ENCODE measurements around the gene COL4A5.
"Not testable (repeated sequence)": the region's sequence is repeated elsewhere in the genome, so short reads cannot be mapped to it uniquely, and the experiment has no call there.

The COL4A5 gene

GRCh38 chrX:108439426-108439942 lies at the start of gene COL4A5:
TSS of gene COL4A5 (plus strand) at chrX:108439838. CDS start at chrX:108440126, 288 bp downstream.
- peak within 1 kb of the TSS; percentile 42 for H3K4me3 ChIP-seq (ENCODE audit: low read depth, low read length)

DNA sequence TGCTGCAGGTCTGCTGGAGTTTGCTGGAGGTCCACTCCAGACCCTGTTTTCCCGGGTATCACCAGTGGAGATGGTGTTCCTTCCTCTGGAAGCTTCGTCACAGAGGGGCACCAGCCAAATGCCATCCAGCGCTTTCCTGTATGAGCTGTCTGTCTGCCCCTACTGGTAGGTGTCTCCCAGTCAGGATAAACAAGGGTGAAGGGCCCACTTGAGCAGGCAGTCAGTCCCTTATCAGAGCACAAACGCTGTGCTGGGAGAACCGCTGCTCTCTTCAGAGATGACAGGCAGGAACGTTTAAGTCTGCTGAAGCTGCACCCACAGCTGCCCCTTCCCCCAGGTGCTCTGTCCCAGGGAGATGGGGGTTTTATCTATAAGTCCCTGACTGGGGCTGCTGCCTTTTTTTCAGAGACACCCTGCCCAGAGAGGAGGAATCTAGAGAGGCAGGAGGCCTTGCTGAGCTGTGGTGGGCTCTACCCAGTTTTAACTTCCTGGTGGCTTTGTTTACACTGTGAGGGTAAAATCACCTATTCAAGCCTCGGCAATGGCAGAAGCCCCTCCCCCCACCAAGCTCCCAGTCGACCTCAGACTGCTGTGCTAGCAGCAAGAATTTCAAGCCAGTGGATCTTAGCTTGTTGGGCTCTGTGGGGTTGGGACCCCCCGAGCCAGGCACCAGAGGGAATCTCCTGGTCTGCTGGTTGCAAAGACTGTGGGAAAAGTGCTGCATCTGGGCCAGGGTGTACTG lies 48.5 kb upstream of the COL4A5 start:
- not testable (repeated sequence) for H3K4me3 ChIP-seq (ENCODE audit: low read depth, low read length)

- no peak overlapping the region for H3K4me3 ChIP-seq (ENCODE audit: low read depth, low read length)
Observed at GRCh38 chrX:108396188-108396891, 43.3 kb upstream of the COL4A5 start.

- no peak overlapping the region for H3K4me3 ChIP-seq (ENCODE audit: low read depth, low read length)
Observed at GRCh38 chrX:108396986-108397385, 42.7 kb upstream of the COL4A5 start.

DNA sequence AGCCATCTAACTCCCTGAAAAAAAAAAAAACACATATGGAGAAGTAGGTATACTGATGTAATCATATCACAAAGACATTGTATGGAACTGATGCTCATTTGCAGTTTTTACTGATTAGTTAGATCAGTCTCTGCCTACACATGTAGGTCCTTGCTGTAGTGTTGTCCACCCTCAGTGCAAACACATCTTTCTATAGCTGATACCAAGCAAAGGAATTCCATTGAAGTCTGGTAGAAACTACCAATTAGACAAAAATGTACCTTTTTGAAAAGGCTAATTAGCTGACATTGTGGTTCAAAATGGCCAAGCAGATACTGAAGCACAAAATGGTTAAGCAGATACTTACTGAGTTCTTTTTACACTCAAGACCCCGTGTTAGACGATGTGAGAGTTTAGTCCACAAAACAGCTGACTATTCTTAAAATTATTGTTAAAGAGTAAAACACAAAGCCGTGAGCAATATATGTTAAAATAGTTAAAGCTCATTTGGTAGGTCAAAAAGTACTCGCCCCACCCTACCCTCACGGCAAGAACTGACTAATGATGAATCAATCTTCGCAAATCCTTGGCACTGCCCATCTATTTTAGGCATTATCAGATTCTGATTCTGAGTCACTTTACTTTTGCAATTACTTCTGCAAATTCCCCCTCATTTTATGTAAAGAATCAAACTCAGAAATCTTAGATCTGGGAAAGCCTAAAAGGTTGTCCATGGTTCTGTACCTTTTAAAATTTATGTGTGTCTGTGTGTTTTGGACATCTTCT lies 41.8 kb upstream of the COL4A5 start:
- H3K4me3 ChIP-seq (ENCODE audit: low read depth, low read length), result no peak overlapping the region

DNA sequence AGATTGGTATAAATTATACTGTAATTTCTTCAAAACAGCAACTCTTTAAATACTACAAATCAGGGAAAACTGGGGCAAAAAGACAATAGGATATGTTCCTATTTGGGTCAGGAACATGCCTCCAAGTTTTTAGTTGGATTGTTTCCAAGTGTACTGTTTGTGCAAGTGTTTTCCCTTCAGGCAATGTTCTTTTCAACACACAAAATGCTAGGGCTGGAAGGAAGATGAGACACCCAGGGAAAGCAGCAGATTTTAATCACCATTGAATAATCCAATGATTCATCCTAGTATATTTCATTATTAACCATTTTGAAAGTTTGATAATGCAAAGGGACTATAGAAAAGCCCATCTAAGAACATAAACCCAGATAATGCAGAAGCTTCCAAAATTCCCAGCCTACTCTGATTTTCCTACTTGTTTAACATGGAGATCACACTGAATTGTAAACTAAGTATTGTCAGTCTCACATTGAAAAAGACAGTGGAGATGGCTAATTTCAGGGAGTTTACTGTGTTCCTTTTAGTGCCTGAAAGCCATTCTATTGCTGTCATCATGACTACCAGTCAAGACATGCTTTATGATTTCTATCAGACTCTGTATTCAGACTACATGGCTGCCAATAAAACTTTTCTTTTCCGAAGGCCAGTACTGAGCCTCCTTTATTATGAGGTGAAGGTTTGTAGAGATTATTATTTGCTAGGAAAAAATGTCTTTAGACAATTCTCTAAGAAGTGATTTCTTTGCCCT lies 40.0 kb upstream of the COL4A5 start:
- H3K4me3 ChIP-seq (ENCODE audit: low read depth, low read length), result no peak overlapping the region

- no peak overlapping the region for H3K4me3 ChIP-seq (ENCODE audit: low read depth, low read length)
Observed at GRCh38 chrX:108412783-108413182, 26.9 kb upstream of the COL4A5 start.

DNA sequence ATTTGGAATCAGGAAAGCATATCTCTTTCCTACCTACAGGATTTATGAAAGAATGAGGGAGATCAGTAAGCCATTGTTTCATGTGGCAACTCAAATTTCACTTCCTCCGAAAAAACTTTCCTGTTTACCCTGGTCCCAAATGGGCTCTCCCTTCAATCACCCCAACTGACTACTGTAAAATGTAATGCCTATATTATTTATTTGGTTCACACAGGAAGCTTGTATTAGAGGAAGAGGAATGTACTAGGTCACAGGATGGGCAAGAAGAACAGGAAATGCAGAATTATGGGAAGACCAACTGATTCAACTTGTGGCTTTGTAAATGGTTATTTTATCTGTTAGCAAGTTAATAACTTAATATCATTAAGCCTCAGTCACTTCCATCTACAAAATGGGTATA lies 24.5 kb upstream of the COL4A5 start:
- no peak overlapping the region for H3K4me3 ChIP-seq (ENCODE audit: low read depth, low read length)

GRCh38 chrX:108415891-108416290 lies 23.7 kb upstream of the COL4A5 start:
- H3K4me3 ChIP-seq (ENCODE audit: low read depth, low read length), result no peak overlapping the region

DNA sequence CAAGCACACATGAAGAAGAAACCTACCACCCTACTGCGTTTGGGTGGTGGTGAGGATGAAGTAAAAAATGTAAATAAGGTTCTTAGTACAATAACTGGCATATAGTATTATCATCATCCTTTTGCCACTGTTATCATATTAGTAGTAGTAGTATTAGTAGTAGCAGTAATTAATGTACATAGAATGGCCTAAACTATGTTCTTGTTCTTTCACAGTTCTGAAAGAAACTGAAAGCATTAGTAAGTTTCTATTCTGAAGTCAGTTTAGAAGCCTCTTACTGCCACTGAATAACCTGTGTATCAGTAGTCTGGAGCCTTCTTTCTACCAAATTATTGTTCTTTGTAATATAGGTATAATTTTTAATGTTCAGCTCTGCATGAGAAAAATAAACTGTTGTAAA lies 22.4 kb upstream of the COL4A5 start:
- H3K4me3 ChIP-seq (ENCODE audit: low read depth, low read length), result no peak overlapping the region

DNA sequence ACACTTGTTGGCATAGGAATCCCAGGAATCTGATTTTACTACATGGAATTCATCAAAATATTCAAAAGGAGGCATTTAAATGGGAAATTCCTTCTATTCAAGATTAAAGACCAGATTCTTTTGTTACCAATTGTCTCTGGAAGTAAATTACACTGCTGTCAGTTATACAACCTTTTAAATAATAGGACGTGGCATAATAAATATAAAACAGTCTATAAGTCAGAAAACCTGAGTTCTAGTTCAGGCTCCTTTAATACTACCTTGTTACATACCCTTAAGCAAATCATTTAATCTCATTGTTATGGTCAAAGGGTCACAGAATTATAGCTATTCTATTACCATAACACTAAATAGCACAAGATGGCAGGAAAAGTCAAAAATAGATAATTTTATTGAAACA lies 20.2 kb upstream of the COL4A5 start:
- no peak overlapping the region for H3K4me3 ChIP-seq (ENCODE audit: low read depth, low read length)

GRCh38 chrX:108420481-108420880 lies 19.2 kb upstream of the COL4A5 start:
- H3K4me3 ChIP-seq (ENCODE audit: low read depth, low read length), result no peak overlapping the region

GRCh38 chrX:108426262-108426661 lies 13.4 kb upstream of the COL4A5 start:
- no peak overlapping the region for H3K4me3 ChIP-seq (ENCODE audit: low read depth, low read length)

DNA sequence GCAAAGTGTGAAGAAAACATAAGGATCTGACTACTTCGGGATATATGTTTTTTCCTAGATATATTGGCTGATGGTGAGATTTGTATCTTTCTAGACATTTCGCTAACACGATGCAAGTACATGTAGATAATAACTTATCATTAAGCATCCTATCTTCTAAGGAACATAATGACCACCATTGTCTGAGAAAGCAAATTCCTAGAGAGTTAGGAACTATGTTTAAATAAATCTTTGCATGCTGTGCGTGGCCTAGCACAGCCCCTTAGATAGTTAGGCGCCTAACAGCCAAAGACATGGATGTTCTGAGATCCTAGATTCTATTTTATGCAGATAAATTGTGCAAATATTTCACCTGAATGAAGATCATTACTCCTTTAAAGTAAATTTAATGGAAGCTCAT lies 4.4 kb upstream of the COL4A5 start:
- H3K4me3 ChIP-seq (ENCODE audit: low read depth, low read length), result no peak overlapping the region

- peak overlapping the region; percentile 67 for H3K4me3 ChIP-seq (ENCODE audit: low read depth, low read length)
Observed at GRCh38 chrX:108437349-108438109, 2.1 kb upstream of the COL4A5 start.

DNA sequence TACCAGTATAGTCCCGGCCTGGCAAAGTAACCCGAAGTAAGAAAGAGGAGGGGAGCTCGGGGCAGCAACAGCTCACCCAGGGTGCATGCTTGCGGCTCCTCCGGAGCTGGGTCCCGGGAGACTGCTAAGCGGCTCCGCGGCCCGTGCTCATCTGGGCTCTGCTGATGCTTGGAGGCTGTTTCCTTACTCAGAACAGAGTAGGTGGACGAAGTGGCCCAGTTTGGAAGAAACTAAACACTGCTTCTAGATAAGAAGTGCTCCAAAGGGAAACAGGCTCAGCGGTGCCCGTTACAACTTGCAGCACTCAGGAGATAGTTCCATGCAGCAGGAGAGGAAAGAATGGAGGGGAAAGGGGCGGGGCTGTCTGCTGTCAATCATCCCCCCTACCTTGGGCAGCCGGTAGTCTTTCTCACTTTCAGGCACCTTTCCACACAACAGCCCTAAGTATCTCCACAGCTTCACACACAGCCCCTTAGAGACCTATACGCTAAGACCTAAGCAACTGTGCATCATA lies 1.5 kb upstream of the COL4A5 start, which contains the start of gene COL4A6:
Gene COL4A6, minus strand, starts transcription at position 313 of the 514 bp plus-strand sequence. Its CDS starts 226 bp downstream, at position 87.
- peak within 1 kb of the TSS; percentile 67 for H3K4me3 ChIP-seq (ENCODE audit: low read depth, low read length)

DNA sequence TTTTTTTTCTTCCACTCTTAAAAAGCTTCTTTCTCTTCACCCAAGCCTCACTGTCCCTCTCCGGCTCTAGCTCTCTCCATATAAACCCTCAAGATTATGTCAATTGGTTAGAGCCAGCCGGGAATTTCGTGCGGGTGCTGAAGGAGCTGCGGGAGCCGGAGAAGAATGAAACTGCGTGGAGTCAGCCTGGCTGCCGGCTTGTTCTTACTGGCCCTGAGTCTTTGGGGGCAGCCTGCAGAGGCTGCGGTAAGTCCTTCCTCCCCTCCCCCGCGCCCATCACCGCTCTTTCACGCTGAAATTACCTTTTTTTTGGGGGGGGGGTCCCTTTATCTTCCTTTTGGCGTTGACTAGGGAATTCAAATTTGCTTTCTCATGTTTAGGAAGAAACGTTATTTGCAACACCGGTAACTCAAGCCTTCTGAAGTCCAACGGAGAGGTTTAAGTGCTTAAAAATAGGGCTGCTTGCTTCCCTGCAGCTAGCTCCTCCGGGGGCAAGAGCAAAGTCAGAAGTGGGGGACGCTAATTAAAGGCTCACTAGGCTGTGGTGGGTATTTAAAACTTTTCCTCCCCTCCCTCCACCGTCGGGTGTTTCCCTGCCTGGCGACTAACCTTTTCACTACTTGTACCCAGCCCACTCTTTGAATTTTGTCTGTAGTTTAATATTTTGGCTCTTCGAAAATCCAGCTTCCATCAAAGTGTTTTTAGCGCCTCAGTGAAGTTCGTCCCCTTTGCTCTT lies 491 bp downstream of the COL4A5 start:
- peak overlapping the region; percentile 42 for H3K4me3 ChIP-seq (ENCODE audit: low read depth, low read length)

DNA sequence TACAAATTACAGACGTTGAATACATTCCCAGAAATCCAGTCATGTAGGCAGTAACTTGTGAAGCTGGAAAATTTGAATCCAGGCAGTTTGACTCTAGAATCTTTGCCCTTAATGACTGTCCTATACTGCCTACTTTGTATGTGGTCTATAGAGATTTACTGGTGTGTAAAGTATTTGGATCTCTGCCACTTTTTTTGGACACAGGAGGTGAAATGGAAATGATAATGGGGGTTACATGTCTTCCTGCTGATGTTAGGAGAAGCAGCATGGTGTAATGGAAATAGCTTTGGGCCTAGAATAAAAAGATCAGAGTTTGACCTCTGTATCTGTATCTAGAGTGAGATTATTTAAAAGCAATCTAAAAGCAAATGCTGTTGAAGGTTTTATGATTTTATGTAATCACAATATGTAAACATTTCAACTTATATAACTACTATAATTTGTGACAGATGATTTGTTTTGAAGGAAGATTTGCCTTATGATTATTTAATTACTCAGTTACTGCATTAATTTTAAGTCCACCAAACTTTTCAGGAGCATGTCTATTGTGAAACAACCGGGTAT lies 3.3 kb downstream of the COL4A5 start:
- no peak overlapping the region for H3K4me3 ChIP-seq (ENCODE audit: low read depth, low read length)

- no peak overlapping the region for H3K4me3 ChIP-seq (ENCODE audit: low read depth, low read length)
Observed at GRCh38 chrX:108447303-108447702, 7.7 kb downstream of the COL4A5 start.
